ENCODE results near the gene UNC79. TPM values are rescaled to one million over a fixed set of nuclear protein-coding genes. Genes with fewer than 3 reads are reported as not detected.

UNC79 gene
- total RNA-seq, 1 donor from 2014 or later, result 0.13 TPM

GRCh38 chr14:93533842-93534241 lies 103.1 kb downstream of the UNC79 start:
- POLR2A ChIA-PET, result no interaction called here
- H3K4me1 Mint-ChIP-seq, result peaks cover 30% of the 10 kb centered on the region
- no peaks in the 10 kb centered on the region for H3K27me3 Mint-ChIP-seq
- TF ChIP-seq, protein P1, sequence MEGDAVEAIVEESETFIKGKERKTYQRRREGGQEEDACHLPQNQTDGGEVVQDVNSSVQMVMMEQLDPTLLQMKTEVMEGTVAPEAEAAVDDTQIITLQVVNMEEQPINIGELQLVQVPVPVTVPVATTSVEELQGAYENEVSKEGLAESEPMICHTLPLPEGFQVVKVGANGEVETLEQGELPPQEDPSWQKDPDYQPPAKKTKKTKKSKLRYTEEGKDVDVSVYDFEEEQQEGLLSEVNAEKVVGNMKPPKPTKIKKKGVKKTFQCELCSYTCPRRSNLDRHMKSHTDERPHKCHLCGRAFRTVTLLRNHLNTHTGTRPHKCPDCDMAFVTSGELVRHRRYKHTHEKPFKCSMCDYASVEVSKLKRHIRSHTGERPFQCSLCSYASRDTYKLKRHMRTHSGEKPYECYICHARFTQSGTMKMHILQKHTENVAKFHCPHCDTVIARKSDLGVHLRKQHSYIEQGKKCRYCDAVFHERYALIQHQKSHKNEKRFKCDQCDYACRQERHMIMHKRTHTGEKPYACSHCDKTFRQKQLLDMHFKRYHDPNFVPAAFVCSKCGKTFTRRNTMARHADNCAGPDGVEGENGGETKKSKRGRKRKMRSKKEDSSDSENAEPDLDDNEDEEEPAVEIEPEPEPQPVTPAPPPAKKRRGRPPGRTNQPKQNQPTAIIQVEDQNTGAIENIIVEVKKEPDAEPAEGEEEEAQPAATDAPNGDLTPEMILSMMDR (IDR thresholded peaks at IDR 0.05), result no peak
- no peaks in the 10 kb centered on the region for H3K36me3 Mint-ChIP-seq (ENCODE audit: low read depth)
- no peaks in the 10 kb centered on the region for H3K9me3 Mint-ChIP-seq
- intact Hi-C loops (cut with micrococcal nuclease), result loop anchor here (5.0 kb wide), 1 partner anchor 202 kb away; the partner anchor contains the start of gene BTBD7
- peak overlapping the region; percentile 15 for H3K4me3 Mint-ChIP-seq
- H3K27ac Mint-ChIP-seq, result no peak overlapping the region
- ATAC-seq (ENCODE audit: low read depth) (peak; percentile 79), DNase-seq (no peak)
- CTCF ChIA-PET, result interaction anchor here (0.8 to 1.2 kb wide), 4 partner anchors 9 to 419 kb away, joined by 3 read pairs; no protein-coding TSS in a partner anchor

- DNase-seq (no peak), ATAC-seq (ENCODE audit: low read depth) (no peak)
- intact Hi-C loops (cut with micrococcal nuclease), result no loop called here
- H3K27me3 Mint-ChIP-seq, result no peaks in the 10 kb centered on the region
- H3K4me1 Mint-ChIP-seq, result peaks cover 30% of the 10 kb centered on the region
- no peaks in the 10 kb centered on the region for H3K36me3 Mint-ChIP-seq (ENCODE audit: low read depth)
- H3K9me3 Mint-ChIP-seq, result no peaks in the 10 kb centered on the region
- TF ChIP-seq, protein P1 (IDR thresholded peaks at IDR 0.05), result no peak
- H3K27ac Mint-ChIP-seq, result no peak overlapping the region
- CTCF ChIA-PET, result interaction anchor here (0.9 to 2.7 kb wide), 3 partner anchors 256 to 328 kb away, joined by 3 to 10 read pairs (median 3); partner anchors contain the start of genes GON7 and UBR7
- no peak overlapping the region for H3K4me3 Mint-ChIP-seq
- POLR2A ChIA-PET, result no interaction called here
These were observed 104.8 kb downstream of the UNC79 start for GRCh38 chr14:93535537-93535936.

DNA sequence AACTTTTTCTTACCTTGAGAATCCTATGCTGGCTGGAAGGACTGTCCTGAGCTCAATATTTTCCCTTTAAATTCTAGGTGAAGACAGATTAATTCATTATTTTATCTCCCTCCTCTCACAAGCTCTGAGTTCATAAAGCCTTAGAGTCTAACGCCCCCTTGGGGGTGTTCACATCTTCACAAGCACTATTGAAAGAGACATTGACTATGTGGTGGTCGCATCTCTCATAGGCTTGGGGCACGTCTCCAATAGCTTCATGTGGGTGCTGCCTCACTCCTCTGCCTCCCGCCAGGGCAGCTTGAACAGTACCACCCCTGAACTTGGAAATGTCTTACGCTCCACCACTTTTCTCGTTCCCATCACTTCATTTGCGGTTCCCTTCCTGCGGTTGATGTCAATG lies 106.2 kb downstream of the UNC79 start:
- no peak overlapping the region for H3K27ac Mint-ChIP-seq
- H3K4me3 Mint-ChIP-seq, result no peak overlapping the region
- DNase-seq, result no peak
- no peaks in the 10 kb centered on the region for H3K27me3 Mint-ChIP-seq
- peaks cover 28% of the 10 kb centered on the region for H3K4me1 Mint-ChIP-seq
- ATAC-seq (ENCODE audit: low read depth), result no peak
- ChIA-PET CTCF (interaction anchor here (0.6 to 2.7 kb wide), 5 partner anchors 303 to 424 kb away, joined by 3 to 10 read pairs (median 3); partner anchors contain the start of genes GON7 and UBR7), POLR2A (interaction anchor here (0.6 to 1.1 kb wide), 2 partner anchors 329 to 426 kb away, joined by 3 to 11 read pairs; no protein-coding TSS in a partner anchor)
- H3K36me3 Mint-ChIP-seq (ENCODE audit: low read depth), result no peaks in the 10 kb centered on the region
- H3K9me3 Mint-ChIP-seq, result no peaks in the 10 kb centered on the region
- TF ChIP-seq, protein P1 (IDR thresholded peaks at IDR 0.05), result no peak
- intact Hi-C loops (cut with micrococcal nuclease), result loop anchor here (1.0 to 2.0 kb wide), 2 partner anchors 303 to 424 kb away; no protein-coding TSS in a partner anchor

GRCh38 chr14:93537951-93538350 lies 107.2 kb downstream of the UNC79 start:
- H3K36me3 Mint-ChIP-seq (ENCODE audit: low read depth), result no peaks in the 10 kb centered on the region
- peaks cover 21% of the 10 kb centered on the region for H3K4me1 Mint-ChIP-seq
- intact Hi-C loops (cut with micrococcal nuclease), result loop anchor here (1.0 to 2.0 kb wide), 2 partner anchors 304 to 425 kb away; no protein-coding TSS in a partner anchor
- TF ChIP-seq, protein P1 (IDR thresholded peaks at IDR 0.05), result no peak
- peaks cover 1% of the 10 kb centered on the region for H3K27me3 Mint-ChIP-seq
- H3K27ac Mint-ChIP-seq, result no peak overlapping the region
- no peak overlapping the region for H3K4me3 Mint-ChIP-seq
- H3K9me3 Mint-ChIP-seq, result no peaks in the 10 kb centered on the region
- CTCF ChIA-PET, result no interaction called here
- POLR2A ChIA-PET, result no interaction called here
- ATAC-seq (ENCODE audit: low read depth) (no peak), DNase-seq (no peak)

DNA sequence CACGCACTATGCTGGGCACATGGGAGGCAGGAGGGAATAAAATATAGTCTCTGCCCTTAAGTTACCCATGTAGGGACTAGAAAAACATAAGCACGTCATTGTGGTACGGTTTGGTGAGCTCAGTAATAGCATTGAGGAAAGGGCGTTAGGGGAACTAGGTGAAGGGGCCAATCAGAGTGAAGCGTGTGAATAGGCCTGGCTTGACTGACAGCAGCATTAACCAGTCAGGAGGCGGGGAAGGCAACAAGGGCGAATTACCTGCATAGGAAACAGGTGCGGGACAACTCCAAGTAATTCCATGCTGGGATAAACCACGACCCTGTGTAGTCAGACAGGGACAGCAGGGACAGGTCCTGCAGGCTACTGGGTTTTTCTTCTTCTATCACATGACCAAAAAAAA lies 107.7 kb downstream of the UNC79 start:
- H3K4me1 Mint-ChIP-seq, result peaks cover 16% of the 10 kb centered on the region
- CTCF ChIA-PET, result no interaction called here
- POLR2A ChIA-PET, result no interaction called here
- no peak overlapping the region for H3K4me3 Mint-ChIP-seq
- intact Hi-C loops (cut with micrococcal nuclease), result no loop called here
- no peak for DNase-seq
- H3K27ac Mint-ChIP-seq, result no peak overlapping the region
- no peaks in the 10 kb centered on the region for H3K36me3 Mint-ChIP-seq (ENCODE audit: low read depth)
- H3K27me3 Mint-ChIP-seq, result peaks cover 1% of the 10 kb centered on the region
- no peak for ATAC-seq (ENCODE audit: low read depth)
- TF ChIP-seq, protein P1 (IDR thresholded peaks at IDR 0.05), result no peak
- H3K9me3 Mint-ChIP-seq, result no peaks in the 10 kb centered on the region

Data from activated B cell treated with CpG ODN at 0.5 μM for 24 hours (primary cell).